ENCODE data around the gene ARHGAP35.

Gene ARHGAP35

GRCh38 chr19:46830864-46831263, 29.9 kb upstream of the ARHGAP35 start:
- in situ Hi-C loops (cut with HindIII; ENCODE audit: low pct_unique_long_range_greater_than_20kb, low sequenced_read_pairs): no loop called here
- no peak for TF ChIP-seq JUND (IDR thresholded peaks at IDR 0.05; ENCODE audit: low read depth)
- no peak for DNase-seq (ENCODE audit: low read depth in 1 of 2, low spot score in 1 of 2)

GRCh38 chr19:46834121-46834520, 26.7 kb upstream of the ARHGAP35 start:
- in situ Hi-C loops (cut with HindIII; ENCODE audit: low pct_unique_long_range_greater_than_20kb, low sequenced_read_pairs): no loop called here
- no peak for TF ChIP-seq JUND (IDR thresholded peaks at IDR 0.05; ENCODE audit: low read depth)
- no peak for DNase-seq (ENCODE audit: low read depth in 1 of 2, low spot score in 1 of 2)

GRCh38 chr19:46834984-46835383, 25.8 kb upstream of the ARHGAP35 start:
- in situ Hi-C loops (cut with HindIII; ENCODE audit: low pct_unique_long_range_greater_than_20kb, low sequenced_read_pairs): no loop called here
- DNase-seq (ENCODE audit: low read depth in 1 of 2, low spot score in 1 of 2): no peak
- TF ChIP-seq JUND (IDR thresholded peaks at IDR 0.05; ENCODE audit: low read depth): no peak

GRCh38 chr19:46838160-46838559, 22.6 kb upstream of the ARHGAP35 start:
- in situ Hi-C loops (cut with HindIII; ENCODE audit: low pct_unique_long_range_greater_than_20kb, low sequenced_read_pairs): no loop called here
- TF ChIP-seq JUND (IDR thresholded peaks at IDR 0.05; ENCODE audit: low read depth): no peak
- no peak for DNase-seq (ENCODE audit: low read depth in 1 of 2, low spot score in 1 of 2)

- in situ Hi-C loops (cut with HindIII; ENCODE audit: low pct_unique_long_range_greater_than_20kb, low sequenced_read_pairs): no loop called here
- no peak for TF ChIP-seq JUND (IDR thresholded peaks at IDR 0.05; ENCODE audit: low read depth)
- DNase-seq (ENCODE audit: low read depth in 1 of 2, low spot score in 1 of 2): peak in 1 of 2 experiments; percentile 57
Observed at GRCh38 chr19:46839752-46840497, 20.9 kb upstream of the ARHGAP35 start.

GRCh38 chr19:46840498-46840942, 20.3 kb upstream of the ARHGAP35 start:
- no peak for TF ChIP-seq JUND (IDR thresholded peaks at IDR 0.05; ENCODE audit: low read depth)
- in situ Hi-C loops (cut with HindIII; ENCODE audit: low pct_unique_long_range_greater_than_20kb, low sequenced_read_pairs): no loop called here
- DNase-seq (ENCODE audit: low read depth in 1 of 2, low spot score in 1 of 2): peak in 1 of 2 experiments; percentile 72

GRCh38 chr19:46841458-46842083, 19.2 kb upstream of the ARHGAP35 start:
- in situ Hi-C loops (cut with HindIII; ENCODE audit: low pct_unique_long_range_greater_than_20kb, low sequenced_read_pairs): no loop called here
- no peak for TF ChIP-seq JUND (IDR thresholded peaks at IDR 0.05; ENCODE audit: low read depth)
- DNase-seq (ENCODE audit: low read depth in 1 of 2, low spot score in 1 of 2): no peak

- no peak for TF ChIP-seq JUND (IDR thresholded peaks at IDR 0.05; ENCODE audit: low read depth)
- DNase-seq (ENCODE audit: low read depth in 1 of 2, low spot score in 1 of 2): no peak
- in situ Hi-C loops (cut with HindIII; ENCODE audit: low pct_unique_long_range_greater_than_20kb, low sequenced_read_pairs): no loop called here
Observed at GRCh38 chr19:46842791-46843190, 18.0 kb upstream of the ARHGAP35 start.

- no peak for DNase-seq (ENCODE audit: low read depth in 1 of 2, low spot score in 1 of 2)
- TF ChIP-seq JUND (IDR thresholded peaks at IDR 0.05; ENCODE audit: low read depth): no peak
- in situ Hi-C loops (cut with HindIII; ENCODE audit: low pct_unique_long_range_greater_than_20kb, low sequenced_read_pairs): no loop called here
Observed at GRCh38 chr19:46844067-46844489, 16.7 kb upstream of the ARHGAP35 start.

GRCh38 chr19:46845959-46846459, 14.8 kb upstream of the ARHGAP35 start:
- no peak for TF ChIP-seq JUND (IDR thresholded peaks at IDR 0.05; ENCODE audit: low read depth)
- no peak for DNase-seq (ENCODE audit: low read depth in 1 of 2, low spot score in 1 of 2)
- in situ Hi-C loops (cut with HindIII; ENCODE audit: low pct_unique_long_range_greater_than_20kb, low sequenced_read_pairs): no loop called here

- in situ Hi-C loops (cut with HindIII; ENCODE audit: low pct_unique_long_range_greater_than_20kb, low sequenced_read_pairs): no loop called here
- TF ChIP-seq JUND (IDR thresholded peaks at IDR 0.05; ENCODE audit: low read depth): no peak
- DNase-seq (ENCODE audit: low read depth in 1 of 2, low spot score in 1 of 2): no peak
Observed at GRCh38 chr19:46847528-46847927, 13.3 kb upstream of the ARHGAP35 start.

GRCh38 chr19:46848389-46848788, 12.4 kb upstream of the ARHGAP35 start:
- in situ Hi-C loops (cut with HindIII; ENCODE audit: low pct_unique_long_range_greater_than_20kb, low sequenced_read_pairs): no loop called here
- no peak for DNase-seq (ENCODE audit: low read depth in 1 of 2, low spot score in 1 of 2)
- no peak for TF ChIP-seq JUND (IDR thresholded peaks at IDR 0.05; ENCODE audit: low read depth)

GRCh38 chr19:46849610-46850009, 11.2 kb upstream of the ARHGAP35 start:
- no peak for TF ChIP-seq JUND (IDR thresholded peaks at IDR 0.05; ENCODE audit: low read depth)

More at GRCh38 chr19:46849610-46850009, 11.2 kb upstream of the ARHGAP35 start:
- in situ Hi-C loops (cut with HindIII; ENCODE audit: low pct_unique_long_range_greater_than_20kb, low sequenced_read_pairs): no loop called here
- no peak for DNase-seq (ENCODE audit: low read depth in 1 of 2, low spot score in 1 of 2)

All from T47D (cell line).